GM20431 (cell line): ENCODE data around the gene OR8B4.
"Not testable (repeated sequence)": the region's sequence is repeated elsewhere in the genome, so short reads cannot be mapped to it uniquely, and the experiment has no call there.

Experiments
- in situ Hi-C: fragments of 300-500 bp; cut with MseI, MboI; formaldehyde crosslinking; loops from one replicate; pipeline ENCODE4 v1.15.0; 2020; ENCODE audit warnings: low sequenced_read_pairs; ENCODE audit not compliant: unreplicated experiment

Gene OR8B4

GRCh38 chr11:124415356-124415923 lies 9.2 kb downstream of the OR8B4 start:
- in situ Hi-C loops, result loop anchor here (10.0 kb wide), 1 partner anchor 169 kb away; no protein-coding TSS in a partner anchor

- in situ Hi-C loops, result loop anchor here (10.0 kb wide), 1 partner anchor 175 kb away; no protein-coding TSS in a partner anchor
Observed at GRCh38 chr11:124409906-124410305, 14.8 kb downstream of the OR8B4 start.

- in situ Hi-C loops, result no loop called here
Observed at GRCh38 chr11:124405581-124405980, 19.1 kb downstream of the OR8B4 start.

- in situ Hi-C loops, result not testable (repeated sequence)
Observed at GRCh38 chr11:124403186-124403585, 21.5 kb downstream of the OR8B4 start.

GRCh38 chr11:124402326-124402922 lies 22.2 kb downstream of the OR8B4 start:
- in situ Hi-C loops, result no loop called here

GRCh38 chr11:124398924-124399323 lies 25.7 kb downstream of the OR8B4 start, which contains the start of gene OR8B3:
Gene OR8B3 (minus strand): TSS chr11:124399024. CDS start chr11:124397351, 1,673 bp downstream.
- in situ Hi-C loops, result no loop called here

- in situ Hi-C loops, result not testable (repeated sequence)
Observed at GRCh38 chr11:124396847-124397246, 27.8 kb downstream of the OR8B4 start.

GRCh38 chr11:124394408-124394807 lies 30.3 kb downstream of the OR8B4 start:
- in situ Hi-C loops, result no loop called here

- in situ Hi-C loops, result no loop called here
Observed at GRCh38 chr11:124384399-124384798, 40.3 kb downstream of the OR8B4 start, which contains the start of gene OR8B2. Gene OR8B2 (minus strand): TSS chr11:124384499. CDS start chr11:124383343, 1,156 bp downstream.

- in situ Hi-C loops, result not testable (repeated sequence)
Observed at GRCh38 chr11:124382857-124383256, 41.8 kb downstream of the OR8B4 start.

- in situ Hi-C loops, result no loop called here
Observed at GRCh38 chr11:124380585-124380984, 44.1 kb downstream of the OR8B4 start.

- in situ Hi-C loops, result no loop called here
Observed at GRCh38 chr11:124376280-124376679, 48.4 kb downstream of the OR8B4 start.
